ENCODE data around the gene CHST9.
"Not testable (repeated sequence)": the region's sequence is repeated elsewhere in the genome, so short reads cannot be mapped to it uniquely, and the experiment has no call there.

Gene CHST9

GRCh38 chr18:27004056-27004829 is 180.9 kb downstream of the CHST9 start:
- no peak for DNase-seq (ENCODE audit: low spot score)

- no peak for DNase-seq (ENCODE audit: low spot score)
These were observed 185.3 kb downstream of the CHST9 start for GRCh38 chr18:26999797-27000196.

GRCh38 chr18:26993568-26993967 is 191.5 kb downstream of the CHST9 start:
- no peak for DNase-seq (ENCODE audit: low spot score)

- DNase-seq (ENCODE audit: low spot score) = no peak
These were observed 192.2 kb downstream of the CHST9 start for GRCh38 chr18:26992926-26993325.

GRCh38 chr18:26989842-26990241 is 195.3 kb downstream of the CHST9 start:
- no peak for DNase-seq (ENCODE audit: low spot score)

GRCh38 chr18:26981360-26982082 is 203.6 kb downstream of the CHST9 start:
- no peak for DNase-seq (ENCODE audit: low spot score)

- no peak for DNase-seq (ENCODE audit: low spot score)
These were observed 206.2 kb downstream of the CHST9 start for GRCh38 chr18:26978812-26979341.

- DNase-seq (ENCODE audit: low spot score) = no peak
These were observed 207.3 kb downstream of the CHST9 start for GRCh38 chr18:26977781-26978180.

- DNase-seq (ENCODE audit: low spot score) = no peak
These were observed 208.9 kb downstream of the CHST9 start for GRCh38 chr18:26976206-26976605.

- not testable (repeated sequence) for DNase-seq (ENCODE audit: low spot score)
These were observed 212.6 kb downstream of the CHST9 start for GRCh38 chr18:26972549-26972948.

GRCh38 chr18:26971409-26971808 is 213.7 kb downstream of the CHST9 start:
- DNase-seq (ENCODE audit: low spot score) = no peak

GRCh38 chr18:26970637-26971036 is 214.5 kb downstream of the CHST9 start:
- DNase-seq (ENCODE audit: low spot score) = no peak

- no peak for DNase-seq (ENCODE audit: low spot score)
These were observed 219.9 kb downstream of the CHST9 start for GRCh38 chr18:26965206-26965605.

- DNase-seq (ENCODE audit: low spot score) = no peak
These were observed 221.8 kb downstream of the CHST9 start for GRCh38 chr18:26963292-26963691.

GRCh38 chr18:26961839-26962238 is 223.3 kb downstream of the CHST9 start:
- DNase-seq (ENCODE audit: low spot score) = no peak

GRCh38 chr18:26960911-26961310 is 224.2 kb downstream of the CHST9 start:
- no peak for DNase-seq (ENCODE audit: low spot score)

GRCh38 chr18:26956863-26957262 is 228.2 kb downstream of the CHST9 start:
- no peak for DNase-seq (ENCODE audit: low spot score)

GRCh38 chr18:26948703-26949102 is 236.4 kb downstream of the CHST9 start:
- no peak for DNase-seq (ENCODE audit: low spot score)

GRCh38 chr18:26943906-26944305 is 241.2 kb downstream of the CHST9 start:
- DNase-seq (ENCODE audit: low spot score) = no peak

GRCh38 chr18:26941584-26941983 is 243.5 kb downstream of the CHST9 start:
- no peak for DNase-seq (ENCODE audit: low spot score)

- DNase-seq (ENCODE audit: low spot score) = no peak
These were observed 244.2 kb downstream of the CHST9 start for GRCh38 chr18:26940744-26941398.

GRCh38 chr18:26931659-26932058 is 253.4 kb downstream of the CHST9 start:
- no peak for DNase-seq (ENCODE audit: low spot score)

- no peak for DNase-seq (ENCODE audit: low spot score)
These were observed 254.5 kb downstream of the CHST9 start for GRCh38 chr18:26930630-26931029.

Measured in HuH-7 (cell line).